Measurements from ENCODE around the gene LRRN2. TPM values are rescaled to one million over a fixed set of nuclear protein-coding genes. Genes with fewer than 3 reads are reported as not detected.

LRRN2 gene
- polyA plus RNA-seq, 1 of the 3 experiments (the other 2 are of a cell fraction): not detected

GRCh38 chr1:204615881-204616280 is 69.7 kb downstream of the LRRN2 start (continued):
- no peak for TF ChIP-seq RFX5 (IDR thresholded peaks at IDR 0.05; ENCODE audit: low read length)

- TF ChIP-seq TCF12 (IDR thresholded peaks at IDR 0.05) (no peak), EZH2phosphoT487 (IDR thresholded peaks at IDR 0.05; ENCODE audit: borderline replicate concordance, low read depth) (no peak), NRF1 (IDR thresholded peaks at IDR 0.05; ENCODE audit: low read depth, low read length) (no peak), GATA2 (CRISPR knock-in tag; IDR thresholded peaks at IDR 0.05) (no peak), RFX5 (IDR thresholded peaks at IDR 0.05; ENCODE audit: low read length) (no peak), JUND (IDR thresholded peaks at IDR 0.05) (no peak), SIN3A (IDR thresholded peaks at IDR 0.05; ENCODE audit: borderline replicate concordance, low read depth, low read length) (no peak), GABPA (IDR thresholded peaks at IDR 0.05; ENCODE audit: low read depth) (no peak), USF1 (IDR thresholded peaks at IDR 0.05; ENCODE audit: borderline replicate concordance, low read depth) (no peak), POLR2AphosphoS5 (IDR thresholded peaks at IDR 0.05; ENCODE audit: low read depth, low read length) (no peak), REST (IDR thresholded peaks at IDR 0.05; ENCODE audit: low read depth, low read length) (no peak), CHD2 (IDR thresholded peaks at IDR 0.05; ENCODE audit: low read length, partially characterized antibody) (no peak), ZBTB33 (IDR thresholded peaks at IDR 0.05; ENCODE audit: borderline replicate concordance, low read depth) (no peak)
- Histone ChIP-seq H3K4me2 (no peak overlapping the region), H3F3A (replicated peaks; ENCODE audit: insufficient read depth) (no peaks in the 10 kb centered on the region), H3K9ac (no peak overlapping the region), H3K27ac (ENCODE audit: low read depth in 2 of 2, low read length in 1 of 2) (no peak overlapping the region), H2AFZ (ENCODE audit: low read depth) (no peak overlapping the region), H3K9me3 (no peaks in the 10 kb centered on the region), H3K4me3 (ENCODE audit: low read depth in 2 of 2, low read length in 1 of 2) (no peak overlapping the region), H3K4me1 (ENCODE audit: control insufficient read depth in 1 of 2, insufficient read depth in 2 of 2, low read depth in 1 of 2, low read length in 1 of 2) (no peaks in the 10 kb centered on the region), H3K27me3 (ENCODE audit: insufficient read depth) (peaks cover 27% of the 10 kb centered on the region; the same call in 1 of the 2 replicates), H3K36me3 (replicated peaks in 1 of 2; ENCODE audit: control insufficient read depth in 1 of 2, insufficient read depth in 2 of 2, low read length in 1 of 2) (no peaks in the 10 kb centered on the region), H4K20me1 (ENCODE audit: insufficient read depth) (no peaks in the 10 kb centered on the region), H3K9me2 (no peaks in the 10 kb centered on the region), H3K79me2 (ENCODE audit: insufficient read depth) (no peaks in the 10 kb centered on the region)
- ChIA-PET POLR2A (no interaction called here), CTCF (interaction anchor here (0.6 to 2.9 kb wide), 5 partner anchors 10 to 614 kb away, joined by 3 to 18 read pairs (median 3); partner anchors contain the start of gene TMCC2)
- 69% methylated on average over 4 of the region's 4 CpGs for WGBS (ENCODE audit: low lambda C conversion rate)
- no peak for DNase-seq
These were observed 71.9 kb downstream of the LRRN2 start for GRCh38 chr1:204613636-204614035.
